Occipital lobe (tissue), 2 donors: Measurements from ENCODE around the gene AFP. TPM values are rescaled to one million over a fixed set of nuclear protein-coding genes. Genes with fewer than 3 reads are reported as not detected.

ENCODE experiments used
- DNase-seq: peaks from one replicate; lab custom pipeline; 2025; lab: John Stamatoyannopoulos, UW
- total RNA-seq: library from RNA; depleted of rRNA; stranded (reverse); fragments of >200 nt; gene quantifications from one replicate; pipeline ENCODE4 v1.2.3, GENCODE V29; 2014

The AFP gene
- total RNA-seq, 1 donor from 2014 or later, result 0.62 TPM

GRCh38 chr4:73458184-73459047 is 22.4 kb downstream of the AFP start:
- DNase-seq, result no peak

GRCh38 chr4:73459048-73459421 is 23.0 kb downstream of the AFP start:
- no peak for DNase-seq

- no peak for DNase-seq
These were observed 25.0 kb downstream of the AFP start for GRCh38 chr4:73460913-73461522.

GRCh38 chr4:73468170-73468569 is 32.1 kb downstream of the AFP start:
- DNase-seq, result no peak

- DNase-seq, result no peak
These were observed 34.7 kb downstream of the AFP start for GRCh38 chr4:73470728-73471127.

GRCh38 chr4:73477176-73477575 is 41.2 kb downstream of the AFP start:
- DNase-seq, result no peak

GRCh38 chr4:73479323-73479722 is 43.3 kb downstream of the AFP start:
- DNase-seq, result no peak

GRCh38 chr4:73481358-73481757 is 45.3 kb downstream of the AFP start, which contains the start of gene AFM:
TSS of gene AFM (plus strand) at chr4:73481745. CDS start at chr4:73481776, 31 bp downstream.
- no peak for DNase-seq

- DNase-seq, result no peak
These were observed 49.1 kb downstream of the AFP start for GRCh38 chr4:73485085-73485484.

- no peak for DNase-seq
These were observed 49.6 kb downstream of the AFP start for GRCh38 chr4:73485596-73485995.

- DNase-seq, result no peak
These were observed 50.5 kb downstream of the AFP start for GRCh38 chr4:73486497-73486896.

- no peak for DNase-seq
These were observed 51.2 kb downstream of the AFP start for GRCh38 chr4:73487233-73487632.

- DNase-seq, result no peak
These were observed 64.2 kb downstream of the AFP start for GRCh38 chr4:73499996-73500765.

- DNase-seq, result no peak
These were observed 65.7 kb downstream of the AFP start for GRCh38 chr4:73501664-73502265.

GRCh38 chr4:73505567-73505966 is 69.5 kb downstream of the AFP start:
- DNase-seq, result no peak

Other genes starting within 250 kb of the AFP start
- 79.2 TPM for gene ANKRD17, start 177.4 kb upstream of the AFP start, total RNA-seq
- 14.2 TPM for gene ALB, start 31.9 kb upstream of the AFP start, total RNA-seq
- not detected for gene AFM, start 45.5 kb downstream of the AFP start, total RNA-seq
- 0.31 TPM for gene RASSF6, start 184.2 kb downstream of the AFP start, total RNA-seq